HCT116 (cell line): ENCODE measurements around the gene ZNF319.

Experiments
- CEBPB ChIP-seq: IDR thresholded peaks from 2 replicates; pipeline ENCODE4 v1.6.1; 2012; ENCODE audit warnings: low read depth
- CTCF ChIP-seq, 3 experiments: fragments of 200-600 bp in 1 of 3; sonication (generic) in 1 of 3; IDR thresholded peaks in 2 of 3; conservative IDR thresholded peaks in 1 of 3; 2 replicates each; pipeline ENCODE4 v1.5.1; 2012 to 2017; ENCODE audit warnings: low read depth in 2 of 3, low read length in 2 of 3, antibody characterized with exemption in 1 of 3, borderline replicate concordance in 1 of 3, control low read depth in 1 of 3, mild to moderate bottlenecking in 1 of 3, mixed read lengths in 1 of 3, mixed run types in 1 of 3, moderate library complexity in 1 of 3; ENCODE audit not compliant: insufficient read depth in 1 of 3
- EZH2 ChIP-seq: fragments of 200-600 bp; sonication (generic); IDR thresholded peaks from 2 replicates; pipeline ENCODE4 v1.6.1; 2017; ENCODE audit warnings: antibody characterized with exemption, mixed run types
- SIN3A ChIP-seq: IDR thresholded peaks from 2 replicates; pipeline ENCODE4 v1.6.1; 2012; ENCODE audit warnings: low read depth
- TF ChIP-seq, protein P1 (sequence below): IDR thresholded peaks from 2 replicates; pipeline ENCODE4 v1.6.1; 2012

DNA sequence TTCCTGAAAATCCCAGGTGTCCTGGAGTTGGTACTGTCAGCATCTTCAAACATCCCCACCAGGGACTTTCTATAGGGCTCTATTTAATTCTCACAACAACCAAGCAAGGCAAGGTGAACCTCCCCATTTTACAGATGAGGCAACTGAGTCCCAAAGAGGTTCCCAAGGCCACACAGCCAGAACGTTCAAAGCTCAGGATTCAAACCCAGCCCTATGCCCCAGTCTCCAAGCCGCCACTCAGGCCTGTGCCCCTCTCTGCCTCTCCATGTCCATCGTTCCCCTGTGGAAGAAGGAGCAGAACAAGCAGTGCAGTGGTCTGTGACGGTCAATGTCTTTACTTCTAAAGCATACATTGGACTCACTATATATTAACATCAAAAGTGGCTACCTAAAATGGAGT is 6.1 kb downstream of the ZNF319 start:
- TF ChIP-seq, protein P1, sequence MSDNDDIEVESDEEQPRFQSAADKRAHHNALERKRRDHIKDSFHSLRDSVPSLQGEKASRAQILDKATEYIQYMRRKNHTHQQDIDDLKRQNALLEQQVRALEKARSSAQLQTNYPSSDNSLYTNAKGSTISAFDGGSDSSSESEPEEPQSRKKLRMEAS = no peak
- TF ChIP-seq CTCF (IDR thresholded peaks at IDR 0.05 in 2 of 3, conservative IDR thresholded peaks at IDR 0.05 in 1 of 3; ENCODE audit: borderline replicate concordance in 1 of 3, insufficient read depth in 1 of 3, low read depth in 2 of 3, low read length in 2 of 3) (no peak), CEBPB (no peak), SIN3A (no peak), EZH2 (no peak)
